ENCODE results near the gene SGPL1.

Gene SGPL1

GRCh38 chr10:70926226-70927000, 110.7 kb downstream of the SGPL1 start:
- TF ChIP-seq REST (IDR thresholded peaks at IDR 0.05; ENCODE audit: insufficient replicate concordance, low read depth): no peak
- H3K27ac ChIP-seq (replicated peaks): no peak overlapping the region
- DNase-seq (ENCODE audit: low read depth in 1 of 2, low spot score in 1 of 2): no peak
- H3K4me3 ChIP-seq (replicated peaks; ENCODE audit: insufficient read depth, low read length): no peak overlapping the region
- H3K27me3 ChIP-seq (ENCODE audit: insufficient read depth, poor library complexity, severe bottlenecking): no peaks in the 10 kb centered on the region

GRCh38 chr10:70927189-70927943, 111.6 kb downstream of the SGPL1 start:
- peak in 1 of 2 experiments; percentile 19 for DNase-seq (ENCODE audit: low read depth in 1 of 2, low spot score in 1 of 2)
- Histone ChIP-seq H3K27me3 (ENCODE audit: insufficient read depth, poor library complexity, severe bottlenecking) (no peaks in the 10 kb centered on the region), H3K27ac (replicated peaks) (no peak overlapping the region), H3K4me3 (replicated peaks; ENCODE audit: insufficient read depth, low read length) (no peak overlapping the region)
- TF ChIP-seq POLR2AphosphoS5 (IDR thresholded peaks at IDR 0.05; ENCODE audit: low read depth) (no peak), REST (IDR thresholded peaks at IDR 0.05; ENCODE audit: insufficient replicate concordance, low read depth) (no peak), GABPA (IDR thresholded peaks at IDR 0.05; ENCODE audit: low read depth) (no peak), CTCF (IDR thresholded peaks at IDR 0.05; ENCODE audit: insufficient read depth, low read length) (no peak), SPI1 (IDR thresholded peaks at IDR 0.05; ENCODE audit: borderline replicate concordance, low read depth) (peak; percentile 57; the same call in 1 of the 2 replicates)

GRCh38 chr10:70928140-70928539, 112.4 kb downstream of the SGPL1 start:
- Histone ChIP-seq H3K27ac (replicated peaks) (no peak overlapping the region), H3K4me3 (replicated peaks; ENCODE audit: insufficient read depth, low read length) (no peak overlapping the region), H3K27me3 (ENCODE audit: insufficient read depth, poor library complexity, severe bottlenecking) (no peaks in the 10 kb centered on the region)
- TF ChIP-seq SPI1 (IDR thresholded peaks at IDR 0.05; ENCODE audit: borderline replicate concordance, low read depth) (no peak), REST (IDR thresholded peaks at IDR 0.05; ENCODE audit: insufficient replicate concordance, low read depth) (no peak), GABPA (IDR thresholded peaks at IDR 0.05; ENCODE audit: low read depth) (no peak), POLR2AphosphoS5 (IDR thresholded peaks at IDR 0.05; ENCODE audit: low read depth) (no peak), CTCF (IDR thresholded peaks at IDR 0.05; ENCODE audit: insufficient read depth, low read length) (no peak)
- no peak for DNase-seq (ENCODE audit: low read depth in 1 of 2, low spot score in 1 of 2)
